Vagina (tissue), 2 donors: ENCODE measurements around the gene IL17C. TPM values are rescaled to one million over a fixed set of nuclear protein-coding genes. Genes with fewer than 3 reads are reported as not detected.

Source experiments
- DNase-seq, 2 donors: peaks; one replicate each; pipeline ENCODE4 v3.0.0-alpha.2; 2017; ENCODE audit errors: extremely low spot score in 2 of 2
- H3K27ac ChIP-seq: fragments of 200-600 bp; sonication (generic); one replicate; pipeline ENCODE4 v1.5.1; 2019
- H3K27me3 ChIP-seq: fragments of 200-600 bp; sonication (generic); one replicate; pipeline ENCODE4 v1.5.1; 2019
- H3K36me3 ChIP-seq, 2 donors: fragments of 200-600 bp; sonication (generic); one replicate each; pipeline ENCODE4 v1.5.1; 2017 to 2019
- H3K4me1 ChIP-seq: fragments of 200-600 bp; sonication (generic); one replicate; pipeline ENCODE4 v1.5.1; 2019
- H3K4me3 ChIP-seq, 2 donors: fragments of 200-600 bp; sonication (generic); 1 replicate in 1 of 2; 2 replicates in 1 of 2; pipeline ENCODE4 v1.5.1; 2016 to 2019
- H3K9me3 ChIP-seq: fragments of 200-600 bp; sonication (generic); one replicate; pipeline ENCODE4 v1.5.1; 2019
- POLR2A ChIP-seq, 2 donors: fragments of 450-650 bp; IDR thresholded peaks; one replicate each; pipeline ENCODE4 v1.6.1; 2017; ENCODE audit warnings: antibody characterized with exemption in 2 of 2, mild to moderate bottlenecking in 2 of 2, moderate library complexity in 2 of 2
- POLR2AphosphoS5 ChIP-seq, 2 donors: sonication (generic); formaldehyde crosslinking; IDR thresholded peaks; one replicate each; pipeline ENCODE4 v1.9.0; 2017; ENCODE audit warnings: antibody characterized with exemption in 2 of 2, mild to moderate bottlenecking in 2 of 2, low read depth in 1 of 2; ENCODE audit not compliant: insufficient read depth in 1 of 2
- intact Hi-C: fragments of 100-400 bp; cut with DNase I; formaldehyde crosslinking; loops from one replicate; pipeline ENCODE4 v1.15.1; 2023
- total RNA-seq: library from RNA; depleted of rRNA; stranded (reverse); fragments of >200 nt; gene quantifications from one replicate; pipeline ENCODE4 v1.2.3, GENCODE V29; 2016
- TF ChIP-seq, protein P1 (sequence below), 3 experiments: fragments of 450-650 bp in 2 of 3; fragments of 200-600 bp in 1 of 3; sonication (generic) in 1 of 3; IDR thresholded peaks; one replicate each; pipeline ENCODE4 v1.5.1; 2017 to 2019; ENCODE audit warnings: antibody characterized with exemption in 3 of 3, mild to moderate bottlenecking in 2 of 3, moderate library complexity in 2 of 3

IL17C gene
- total RNA-seq, 1 donor from 2014 or later = not detected

DNA sequence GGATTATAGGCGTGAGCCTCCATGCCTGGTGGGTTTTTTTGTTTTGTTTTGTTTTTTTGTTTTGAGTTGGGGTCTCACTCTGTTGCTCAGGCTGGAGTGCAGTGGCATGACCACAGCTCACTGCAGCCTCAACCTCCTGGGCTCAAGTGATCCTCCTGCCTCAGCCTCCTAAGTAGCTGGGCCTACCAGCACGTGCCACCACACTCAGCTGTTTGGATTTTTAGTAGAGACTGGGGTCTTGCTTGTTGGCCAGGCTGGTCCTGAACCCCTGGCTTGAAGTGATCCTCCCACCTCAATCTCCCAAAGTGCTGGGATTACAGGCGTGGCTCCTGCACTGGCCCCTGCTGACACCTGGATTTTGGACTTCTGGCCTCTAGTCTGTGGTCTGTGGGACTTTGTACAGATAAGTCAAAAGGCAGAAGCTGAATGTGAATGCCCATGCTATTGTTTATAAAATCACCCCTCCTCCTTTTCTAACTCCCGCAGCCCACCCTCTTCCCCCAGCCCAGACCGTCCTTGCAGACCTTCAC is 42.2 kb downstream of the IL17C start:
- no peak for DNase-seq
- intact Hi-C loops = loop anchor here (10.0 kb wide), 1 partner anchor 64 kb away; no protein-coding TSS in a partner anchor
- H3K4me1 ChIP-seq = peaks cover 9% of the 10 kb centered on the region
- no peaks in the 10 kb centered on the region for H3K27me3 ChIP-seq
- no peaks in the 10 kb centered on the region for H3K36me3 ChIP-seq
- H3K4me3 ChIP-seq = no peak overlapping the region
- TF ChIP-seq, protein P1, sequence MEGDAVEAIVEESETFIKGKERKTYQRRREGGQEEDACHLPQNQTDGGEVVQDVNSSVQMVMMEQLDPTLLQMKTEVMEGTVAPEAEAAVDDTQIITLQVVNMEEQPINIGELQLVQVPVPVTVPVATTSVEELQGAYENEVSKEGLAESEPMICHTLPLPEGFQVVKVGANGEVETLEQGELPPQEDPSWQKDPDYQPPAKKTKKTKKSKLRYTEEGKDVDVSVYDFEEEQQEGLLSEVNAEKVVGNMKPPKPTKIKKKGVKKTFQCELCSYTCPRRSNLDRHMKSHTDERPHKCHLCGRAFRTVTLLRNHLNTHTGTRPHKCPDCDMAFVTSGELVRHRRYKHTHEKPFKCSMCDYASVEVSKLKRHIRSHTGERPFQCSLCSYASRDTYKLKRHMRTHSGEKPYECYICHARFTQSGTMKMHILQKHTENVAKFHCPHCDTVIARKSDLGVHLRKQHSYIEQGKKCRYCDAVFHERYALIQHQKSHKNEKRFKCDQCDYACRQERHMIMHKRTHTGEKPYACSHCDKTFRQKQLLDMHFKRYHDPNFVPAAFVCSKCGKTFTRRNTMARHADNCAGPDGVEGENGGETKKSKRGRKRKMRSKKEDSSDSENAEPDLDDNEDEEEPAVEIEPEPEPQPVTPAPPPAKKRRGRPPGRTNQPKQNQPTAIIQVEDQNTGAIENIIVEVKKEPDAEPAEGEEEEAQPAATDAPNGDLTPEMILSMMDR (IDR thresholded peaks at IDR 0.05) = no peak
- no peak for TF ChIP-seq POLR2AphosphoS5 (IDR thresholded peaks at IDR 0.05; ENCODE audit: insufficient read depth in 1 of 2, low read depth in 1 of 2)
- TF ChIP-seq POLR2A (IDR thresholded peaks at IDR 0.05) = no peak
- no peaks in the 10 kb centered on the region for H3K9me3 ChIP-seq
- H3K27ac ChIP-seq = no peak overlapping the region

DNA sequence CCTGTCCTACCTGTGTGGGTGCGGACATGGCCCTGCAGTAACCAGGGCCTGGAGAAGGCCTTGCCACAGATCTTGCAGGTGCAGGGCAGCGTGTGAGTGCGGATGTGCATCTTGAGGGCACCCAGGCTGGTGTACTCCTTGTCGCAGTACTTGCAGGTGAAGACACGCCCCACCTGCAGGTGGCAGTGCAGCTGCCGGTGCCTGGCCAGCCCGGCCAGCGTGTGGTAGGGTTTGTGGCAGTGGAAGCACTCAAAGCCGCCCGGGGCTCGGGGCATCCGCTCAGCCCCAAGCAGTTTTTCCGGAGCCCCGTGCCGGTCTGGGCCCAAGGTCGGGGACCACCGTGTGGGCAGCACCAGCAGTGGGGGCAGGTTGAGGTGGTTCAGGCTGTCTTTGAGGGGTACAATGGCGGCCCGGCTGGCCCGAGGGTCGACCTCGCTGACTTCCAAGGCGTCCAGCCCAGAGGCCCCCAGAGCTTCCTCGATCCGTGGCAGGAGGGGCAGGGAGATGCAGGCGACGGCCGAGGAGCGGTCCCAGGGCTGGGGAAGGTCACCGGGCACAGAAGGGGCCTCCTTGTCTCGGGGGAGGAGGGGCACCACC is 42.8 kb downstream of the IL17C start:
- Histone ChIP-seq H3K27me3 (no peaks in the 10 kb centered on the region), H3K36me3 (no peaks in the 10 kb centered on the region), H3K27ac (no peak overlapping the region), H3K4me1 (peaks cover 15% of the 10 kb centered on the region), H3K9me3 (no peaks in the 10 kb centered on the region), H3K4me3 (no peak overlapping the region)
- TF ChIP-seq, protein P1 (IDR thresholded peaks at IDR 0.05) = no peak
- TF ChIP-seq POLR2AphosphoS5 (IDR thresholded peaks at IDR 0.05; ENCODE audit: insufficient read depth in 1 of 2, low read depth in 1 of 2) (no peak), POLR2A (IDR thresholded peaks at IDR 0.05) (no peak)
- DNase-seq = no peak
- intact Hi-C loops = loop anchor here (10.0 kb wide), 1 partner anchor 64 kb away; no protein-coding TSS in a partner anchor

- no peaks in the 10 kb centered on the region for H3K27me3 ChIP-seq
- TF ChIP-seq POLR2A (IDR thresholded peaks at IDR 0.05) = no peak
- no peak for TF ChIP-seq POLR2AphosphoS5 (IDR thresholded peaks at IDR 0.05; ENCODE audit: insufficient read depth in 1 of 2, low read depth in 1 of 2)
- TF ChIP-seq, protein P1 (IDR thresholded peaks at IDR 0.05) = no peak
- no peaks in the 10 kb centered on the region for H3K9me3 ChIP-seq
- no peaks in the 10 kb centered on the region for H3K36me3 ChIP-seq
- intact Hi-C loops = loop anchor here (10.0 kb wide), 1 partner anchor 63 kb away; no protein-coding TSS in a partner anchor
- no peak overlapping the region for H3K27ac ChIP-seq
- DNase-seq = no peak
- H3K4me1 ChIP-seq = peaks cover 22% of the 10 kb centered on the region
- no peak overlapping the region for H3K4me3 ChIP-seq
Measured at GRCh38 chr16:88681709-88682451, 43.5 kb downstream of the IL17C start.

GRCh38 chr16:88684569-88685155 is 46.3 kb downstream of the IL17C start:
- intact Hi-C loops = loop anchor here (10.0 kb wide), 1 partner anchor 60 kb away; no protein-coding TSS in a partner anchor
- TF ChIP-seq, protein P1 (IDR thresholded peaks at IDR 0.05) = no peak
- TF ChIP-seq POLR2AphosphoS5 (IDR thresholded peaks at IDR 0.05; ENCODE audit: insufficient read depth in 1 of 2, low read depth in 1 of 2) = no peak
- TF ChIP-seq POLR2A (IDR thresholded peaks at IDR 0.05) = no peak
- H3K27me3 ChIP-seq = no peaks in the 10 kb centered on the region
- no peaks in the 10 kb centered on the region for H3K9me3 ChIP-seq
- DNase-seq = no peak
- H3K4me1 ChIP-seq = peaks cover 24% of the 10 kb centered on the region
- no peaks in the 10 kb centered on the region for H3K36me3 ChIP-seq
- H3K27ac ChIP-seq = no peak overlapping the region
- H3K4me3 ChIP-seq = no peak overlapping the region
